Tibial nerve (tissue), 4 donors: ENCODE data around the gene GART. TPM values are rescaled to one million over a fixed set of nuclear protein-coding genes. Genes with fewer than 3 reads are reported as not detected.
A peak's percentile ranks its signal among the peaks of the same experiment; 100 is the strongest.

Source experiments
- DNase-seq, 2 donors: peaks; one replicate each; pipeline ENCODE4 v3.0.0-alpha.2; 2019; ENCODE audit warnings: low spot score in 2 of 2
- H3K27ac ChIP-seq, 4 donors: fragments of 200-600 bp; sonication (generic) in 3 of 4; one replicate each; pipeline ENCODE4 v1.5.1; 2017 to 2019; ENCODE audit warnings: mild to moderate bottlenecking in 1 of 4
- H3K27me3 ChIP-seq, 2 donors: fragments of 200-600 bp; sonication (generic) in 1 of 2; one replicate each; pipeline versions ENCODE4 v1.5.1 to v1.6.0; 2017 to 2019
- H3K36me3 ChIP-seq, 3 donors: fragments of 200-600 bp; sonication (generic); one replicate each; pipeline ENCODE4 v1.5.1; 2018 to 2019
- H3K4me1 ChIP-seq, 4 donors: fragments of 200-600 bp; sonication (generic) in 3 of 4; one replicate each; pipeline ENCODE4 v1.5.1; 2017 to 2019
- H3K4me3 ChIP-seq, 4 donors: fragments of 200-600 bp; sonication (generic) in 3 of 4; one replicate each; pipeline ENCODE4 v1.5.1; 2017 to 2019; ENCODE audit warnings: mild to moderate bottlenecking in 1 of 4, moderate library complexity in 1 of 4
- H3K9me3 ChIP-seq, 4 donors: fragments of 200-600 bp; sonication (generic) in 3 of 4; one replicate each; pipeline ENCODE4 v1.5.1; 2017 to 2019
- EP300 ChIP-seq, 2 donors: sonication (generic); formaldehyde crosslinking; IDR thresholded peaks; one replicate each; pipeline ENCODE4 v1.6.1; 2017; ENCODE audit warnings: antibody characterized with exemption in 2 of 2, mild to moderate bottlenecking in 1 of 2
- POLR2A ChIP-seq, 2 donors: fragments of 450-650 bp; IDR thresholded peaks; one replicate each; pipeline ENCODE4 v1.6.1; 2017; ENCODE audit warnings: antibody characterized with exemption in 2 of 2, mild to moderate bottlenecking in 2 of 2, moderate library complexity in 2 of 2
- WGBS, 2 donors: methylation state at CpG; one replicate each; pipeline ENCODE4 v1.1.5; 2018; 5-methylcytosine and 5-hydroxymethylcytosine counted together
- total RNA-seq, 4 donors: library from RNA; depleted of rRNA; stranded (reverse); fragments of >200 nt; gene quantifications; one replicate each; pipeline ENCODE4 v1.1.0, GENCODE V29; 2016
- TF ChIP-seq, protein P1 (sequence below), 5 experiments: fragments of 200-600 bp in 3 of 5; fragments of 450-650 bp in 2 of 5; sonication (generic) in 3 of 5; IDR thresholded peaks; one replicate each; pipeline ENCODE4 v1.5.1; 2016 to 2019; ENCODE audit warnings: antibody characterized with exemption in 5 of 5, mild to moderate bottlenecking in 3 of 5, moderate library complexity in 2 of 5

The GART gene
- total RNA-seq, 4 donors from 2014 or later = 73.5 to 141 (median 106) TPM

DNA sequence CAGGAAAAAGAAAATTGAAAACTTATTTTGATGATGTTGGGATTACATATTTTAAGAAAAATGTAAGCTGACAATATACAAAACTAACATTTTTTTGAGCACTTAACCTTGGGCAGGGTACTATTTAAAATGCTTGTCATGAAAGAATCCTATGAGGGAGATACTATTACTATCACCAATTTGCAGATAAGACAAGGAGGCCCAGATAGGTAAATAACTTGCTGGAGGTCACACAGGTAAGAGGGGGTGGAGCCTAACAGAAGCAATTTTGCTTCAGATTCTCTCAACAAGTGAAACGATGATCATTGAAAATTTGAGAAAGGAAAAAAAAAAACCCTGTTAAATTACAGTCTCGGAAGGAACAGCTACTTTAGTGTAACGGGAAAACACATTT is 1.2 kb downstream of the GART start:
- Histone ChIP-seq H3K27ac (peak overlapping the region in 3 of 4 donors; percentile 98 to 100 (median 99)), H3K9me3 (no peaks in the 10 kb centered on the region), H3K27me3 (no peaks in the 10 kb centered on the region), H3K4me1 (peaks cover 0 to 41% (median 19%) of the 10 kb centered on the region in 4 donors), H3K36me3 (peaks cover 0 to 36% (median 0%) of the 10 kb centered on the region in 3 donors), H3K4me3 (peak overlapping the region in 2 of 4 donors; percentile 60 to 76)
- no peak for DNase-seq
- TF ChIP-seq EP300 (IDR thresholded peaks at IDR 0.05) = no peak
- TF ChIP-seq, protein P1, sequence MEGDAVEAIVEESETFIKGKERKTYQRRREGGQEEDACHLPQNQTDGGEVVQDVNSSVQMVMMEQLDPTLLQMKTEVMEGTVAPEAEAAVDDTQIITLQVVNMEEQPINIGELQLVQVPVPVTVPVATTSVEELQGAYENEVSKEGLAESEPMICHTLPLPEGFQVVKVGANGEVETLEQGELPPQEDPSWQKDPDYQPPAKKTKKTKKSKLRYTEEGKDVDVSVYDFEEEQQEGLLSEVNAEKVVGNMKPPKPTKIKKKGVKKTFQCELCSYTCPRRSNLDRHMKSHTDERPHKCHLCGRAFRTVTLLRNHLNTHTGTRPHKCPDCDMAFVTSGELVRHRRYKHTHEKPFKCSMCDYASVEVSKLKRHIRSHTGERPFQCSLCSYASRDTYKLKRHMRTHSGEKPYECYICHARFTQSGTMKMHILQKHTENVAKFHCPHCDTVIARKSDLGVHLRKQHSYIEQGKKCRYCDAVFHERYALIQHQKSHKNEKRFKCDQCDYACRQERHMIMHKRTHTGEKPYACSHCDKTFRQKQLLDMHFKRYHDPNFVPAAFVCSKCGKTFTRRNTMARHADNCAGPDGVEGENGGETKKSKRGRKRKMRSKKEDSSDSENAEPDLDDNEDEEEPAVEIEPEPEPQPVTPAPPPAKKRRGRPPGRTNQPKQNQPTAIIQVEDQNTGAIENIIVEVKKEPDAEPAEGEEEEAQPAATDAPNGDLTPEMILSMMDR (IDR thresholded peaks at IDR 0.05) = no peak
- no peak for TF ChIP-seq POLR2A (IDR thresholded peaks at IDR 0.05)
- WGBS, 2 donors = 71 to 82% methylated on average over 3 of the region's 3 CpGs

- Histone ChIP-seq H3K4me1 (peaks cover 0 to 30% (median 10%) of the 10 kb centered on the region in 4 donors), H3K9me3 (no peaks in the 10 kb centered on the region), H3K4me3 (no peak overlapping the region), H3K36me3 (peaks cover 0 to 47% (median 2%) of the 10 kb centered on the region in 3 donors), H3K27ac (no peak overlapping the region), H3K27me3 (no peaks in the 10 kb centered on the region)
- no peak for DNase-seq
- WGBS, 2 donors = 79 to 83% methylated on average over 4 of the region's 4 CpGs
- TF ChIP-seq POLR2A (IDR thresholded peaks at IDR 0.05) (no peak), EP300 (IDR thresholded peaks at IDR 0.05) (no peak)
- TF ChIP-seq, protein P1 (IDR thresholded peaks at IDR 0.05) = no peak
Observed at GRCh38 chr21:33539616-33540015, 2.3 kb downstream of the GART start.

DNA sequence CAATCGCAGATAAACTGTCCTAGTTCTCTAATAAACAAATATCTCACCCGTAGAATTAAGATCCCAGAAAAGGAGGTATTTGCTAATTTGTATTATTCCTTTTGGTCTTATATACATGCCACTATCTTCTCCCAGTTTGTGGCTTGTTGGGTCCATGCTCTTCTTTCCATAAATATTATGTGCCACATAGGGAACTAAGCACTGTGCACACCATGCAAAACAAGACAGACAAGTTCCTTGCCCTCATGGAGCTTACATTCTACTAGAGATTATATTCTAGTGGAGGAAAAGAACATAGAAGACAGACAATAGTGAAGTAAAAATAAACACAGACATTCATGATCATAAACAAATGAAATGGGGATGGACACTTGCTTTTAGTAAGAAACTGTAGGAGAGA is 4.7 kb downstream of the GART start:
- Histone ChIP-seq H3K4me3 (no peak overlapping the region), H3K9me3 (no peaks in the 10 kb centered on the region), H3K27ac (no peak overlapping the region), H3K27me3 (no peaks in the 10 kb centered on the region), H3K4me1 (peaks cover 0 to 23% (median 8%) of the 10 kb centered on the region in 4 donors), H3K36me3 (peaks cover 4 to 71% (median 12%) of the 10 kb centered on the region in 3 donors)
- no peak for DNase-seq
- WGBS, 2 donors = 96 to 97% methylated on average over 2 of the region's 2 CpGs
- TF ChIP-seq EP300 (IDR thresholded peaks at IDR 0.05) = no peak
- TF ChIP-seq, protein P1 (IDR thresholded peaks at IDR 0.05) = no peak
- no peak for TF ChIP-seq POLR2A (IDR thresholded peaks at IDR 0.05)

DNA sequence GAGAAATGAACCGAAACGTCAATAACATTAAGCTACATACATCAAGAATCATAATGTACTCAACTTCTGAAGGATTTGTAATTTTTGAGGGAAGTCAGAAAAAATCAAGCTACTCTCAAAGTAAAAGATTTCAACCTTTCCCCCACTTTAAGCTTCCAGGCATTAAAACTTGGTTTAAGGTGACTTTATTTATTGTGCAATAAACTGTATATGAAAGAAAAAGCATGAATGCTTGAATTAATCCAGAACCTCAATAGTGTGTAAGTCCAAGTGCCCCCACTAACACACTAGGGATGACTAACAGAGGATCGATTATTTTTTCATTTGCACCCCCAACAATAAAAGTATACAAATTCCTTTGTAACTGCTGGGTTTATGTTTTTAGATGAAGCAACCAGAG is 10.9 kb downstream of the GART start:
- H3K9me3 ChIP-seq = no peaks in the 10 kb centered on the region
- peaks cover 4 to 94% (median 21%) of the 10 kb centered on the region in 3 donors for H3K36me3 ChIP-seq
- H3K27ac ChIP-seq = no peak overlapping the region
- DNase-seq = no peak
- TF ChIP-seq POLR2A (IDR thresholded peaks at IDR 0.05) (no peak), EP300 (IDR thresholded peaks at IDR 0.05) (no peak)
- TF ChIP-seq, protein P1 (IDR thresholded peaks at IDR 0.05) = no peak
- no peaks in the 10 kb centered on the region for H3K27me3 ChIP-seq
- WGBS, 2 donors = 88% methylated on average over 3 of the region's 3 CpGs
- H3K4me3 ChIP-seq = no peak overlapping the region
- H3K4me1 ChIP-seq = no peaks in the 10 kb centered on the region

GRCh38 chr21:33522953-33523349 is 19.0 kb downstream of the GART start:
- Histone ChIP-seq H3K4me3 (no peak overlapping the region), H3K27me3 (no peaks in the 10 kb centered on the region), H3K36me3 (peaks cover 0 to 73% (median 4%) of the 10 kb centered on the region in 3 donors), H3K9me3 (no peaks in the 10 kb centered on the region), H3K27ac (no peak overlapping the region), H3K4me1 (no peaks in the 10 kb centered on the region)
- DNase-seq = no peak
- TF ChIP-seq EP300 (IDR thresholded peaks at IDR 0.05) = no peak
- no peak for TF ChIP-seq POLR2A (IDR thresholded peaks at IDR 0.05)
- TF ChIP-seq, protein P1 (IDR thresholded peaks at IDR 0.05) = no peak
- WGBS, 2 donors = 64 to 80% methylated on average over 1 of the region's 1 CpG
